ENCODE results near the gene ZCCHC2.

Gene ZCCHC2

DNA sequence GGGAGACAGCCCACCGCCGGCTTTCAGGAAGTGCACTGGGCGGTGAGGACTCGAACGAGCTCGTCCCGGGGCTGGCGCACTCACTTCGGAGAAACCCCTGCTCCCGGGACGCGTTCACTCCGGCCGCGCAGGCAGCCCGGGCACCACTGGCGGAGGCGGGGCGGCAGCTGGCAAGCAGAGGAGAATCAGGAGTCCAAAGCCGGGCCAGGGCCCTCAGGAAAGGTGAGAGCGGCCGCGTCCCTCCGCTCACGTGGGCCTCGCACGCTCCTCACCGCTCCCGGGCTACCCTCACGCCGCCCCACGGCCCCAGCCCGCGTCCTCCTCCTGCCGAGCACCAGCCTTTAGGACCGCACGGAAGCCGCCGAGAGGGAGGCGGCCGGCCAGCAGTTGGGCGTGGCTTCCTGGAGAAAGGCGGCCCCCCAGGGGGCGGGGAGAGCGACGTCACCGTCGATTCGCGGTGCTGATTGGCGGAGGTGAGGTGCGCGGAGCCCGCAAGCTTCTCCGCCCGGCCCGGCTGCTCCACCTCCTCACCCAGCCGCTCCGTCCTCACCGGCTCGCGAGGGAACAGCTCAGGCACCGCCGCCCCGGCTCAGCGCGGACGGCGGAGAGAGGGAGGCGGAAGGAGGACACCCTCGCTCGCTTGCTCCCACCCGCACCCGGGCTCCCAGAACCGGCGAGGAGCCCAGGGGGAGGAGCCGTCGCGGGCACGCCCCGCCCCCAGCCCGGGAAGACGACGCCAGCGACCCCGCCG is at the start of gene ZCCHC2:
Gene ZCCHC2, plus strand, starts transcription at position 522 of the 751 bp plus-strand sequence. CDS start 400 bp downstream, outside the sequence.
- peak; percentile 97 to 98 for DNase-seq (ENCODE audit: low read depth in 1 of 2, low spot score in 1 of 2)

DNA sequence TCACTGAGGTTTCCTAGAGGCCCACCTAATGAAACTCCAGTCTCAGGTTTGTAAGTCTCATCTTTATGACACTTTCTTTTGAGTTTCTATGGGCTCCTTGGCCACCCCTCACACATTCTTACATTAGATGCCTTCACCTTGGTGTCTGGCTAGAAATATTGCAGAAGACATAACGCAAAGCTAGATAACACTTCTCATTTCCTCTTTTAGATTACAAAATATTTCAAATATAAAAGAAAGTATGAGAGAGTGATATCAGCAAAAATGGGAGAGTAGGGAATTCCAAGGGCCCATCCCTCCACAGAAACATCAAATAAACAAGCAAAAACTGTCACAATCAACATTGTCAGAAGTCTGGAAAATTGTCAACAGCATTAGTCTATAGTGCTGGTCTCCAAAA is 43.3 kb upstream of the ZCCHC2 start:
- DNase-seq (ENCODE audit: low read depth in 1 of 2, low spot score in 1 of 2), result no peak

DNA sequence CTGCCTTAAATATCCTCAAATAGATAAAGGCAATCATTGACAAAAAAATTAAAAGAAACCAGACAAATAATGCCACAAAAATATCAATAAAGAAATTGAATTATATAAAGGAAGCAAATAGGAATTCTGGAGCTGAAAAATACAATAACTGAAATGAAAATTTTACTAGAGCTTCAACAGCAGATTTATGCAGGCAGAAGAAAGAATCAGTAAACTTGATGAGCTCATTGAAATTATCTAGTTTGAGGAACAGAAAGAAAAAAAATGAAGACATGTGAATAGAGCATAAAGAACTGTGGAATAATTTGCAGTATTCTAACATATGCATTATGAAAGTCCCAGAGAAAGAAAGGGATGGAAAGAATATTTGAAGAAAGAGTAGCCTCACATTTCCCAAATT is 41.9 kb upstream of the ZCCHC2 start:
- DNase-seq (ENCODE audit: low read depth in 1 of 2, low spot score in 1 of 2), result no peak

DNA sequence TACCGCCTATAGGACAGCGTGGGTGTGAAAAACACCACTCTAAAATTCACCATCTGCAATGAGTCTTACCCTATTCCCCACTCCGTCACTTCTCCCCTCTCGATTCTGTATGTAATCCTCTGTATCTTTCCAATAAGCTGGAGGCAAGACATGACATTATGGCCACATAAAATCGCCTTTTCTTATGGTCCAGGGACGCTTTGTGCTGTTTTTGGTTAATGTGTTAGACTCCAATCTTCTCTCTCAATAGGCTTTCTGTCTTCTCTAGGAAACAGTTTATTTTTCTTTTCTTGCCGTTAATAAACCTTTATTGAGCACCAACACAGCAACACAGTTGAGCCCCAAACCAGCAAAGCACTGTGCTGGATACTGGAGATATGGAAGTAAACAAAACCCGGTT is 37.9 kb upstream of the ZCCHC2 start:
- no peak for DNase-seq (ENCODE audit: low read depth in 1 of 2, low spot score in 1 of 2)

DNA sequence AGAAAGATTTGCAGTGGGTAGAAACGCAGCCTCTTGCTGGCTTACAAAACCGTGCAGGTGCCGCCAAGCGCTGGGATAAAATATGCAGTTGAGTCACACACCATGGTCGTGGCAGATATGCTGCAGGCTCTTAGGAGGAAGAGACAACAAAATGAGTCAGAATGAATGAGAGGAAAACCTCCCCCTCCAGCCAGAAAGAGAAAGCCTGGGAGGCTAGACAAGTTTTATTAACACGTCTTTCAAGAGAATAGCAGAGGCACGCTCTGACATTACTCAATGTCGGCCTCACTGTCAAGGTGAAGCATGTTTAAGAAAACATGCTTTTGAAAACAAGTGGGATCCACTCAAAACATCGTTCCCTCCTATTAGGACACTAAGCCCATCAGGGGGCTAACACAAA is 37.1 kb upstream of the ZCCHC2 start:
- no peak for DNase-seq (ENCODE audit: low read depth in 1 of 2, low spot score in 1 of 2)

DNA sequence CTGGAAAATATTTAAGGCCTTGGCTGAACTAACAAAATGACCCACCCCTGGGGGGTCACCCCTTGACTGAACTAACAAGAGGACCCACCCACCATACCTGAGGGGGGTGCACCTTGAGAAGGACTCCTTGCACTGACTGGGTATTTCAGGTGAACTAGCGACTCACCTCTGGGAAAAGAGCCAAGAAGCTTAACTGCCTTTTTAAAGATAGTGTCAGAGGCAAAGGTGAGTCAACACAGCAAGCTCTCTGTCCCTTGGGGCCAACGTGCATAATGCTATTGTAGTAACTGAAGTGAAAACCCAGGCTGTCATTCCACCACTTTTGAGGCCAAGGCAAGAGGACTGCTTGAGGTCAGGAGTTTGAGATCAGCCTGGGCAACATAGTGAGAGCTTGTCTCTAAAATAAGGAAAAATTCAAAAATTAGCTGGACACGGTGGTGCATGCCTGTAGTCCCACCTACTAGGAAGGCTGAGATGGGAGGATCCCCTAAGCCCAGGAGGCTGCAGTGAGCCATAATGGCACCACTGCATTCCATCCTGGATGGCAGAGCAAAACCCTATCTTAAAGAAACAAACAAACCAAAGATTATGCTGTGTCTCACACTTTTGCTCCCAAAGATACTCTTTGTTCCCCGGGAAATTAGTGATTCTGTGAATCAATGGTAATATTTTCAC is 36.4 kb upstream of the ZCCHC2 start:
- no peak for DNase-seq (ENCODE audit: low read depth in 1 of 2, low spot score in 1 of 2)

DNA sequence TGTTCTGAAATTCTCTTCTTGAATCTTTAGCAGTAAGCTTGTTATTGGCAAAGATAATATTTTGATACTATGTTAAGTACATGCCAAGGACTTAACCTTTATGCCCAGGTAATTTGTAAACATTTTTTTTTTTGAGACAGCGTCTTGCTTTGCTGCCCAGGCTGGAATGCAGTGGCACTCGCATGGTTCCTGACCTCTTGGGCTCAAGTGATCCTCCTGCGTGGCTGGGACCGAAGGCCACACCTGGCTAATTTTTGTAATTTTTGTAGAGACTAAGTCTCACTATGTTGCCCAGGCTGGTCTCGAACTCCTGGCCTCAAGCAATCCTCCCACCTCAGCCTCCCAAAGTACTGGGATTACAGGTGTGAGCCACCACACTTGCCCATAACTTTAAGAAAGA is 35.7 kb upstream of the ZCCHC2 start:
- no peak for DNase-seq (ENCODE audit: low read depth in 1 of 2, low spot score in 1 of 2)

DNA sequence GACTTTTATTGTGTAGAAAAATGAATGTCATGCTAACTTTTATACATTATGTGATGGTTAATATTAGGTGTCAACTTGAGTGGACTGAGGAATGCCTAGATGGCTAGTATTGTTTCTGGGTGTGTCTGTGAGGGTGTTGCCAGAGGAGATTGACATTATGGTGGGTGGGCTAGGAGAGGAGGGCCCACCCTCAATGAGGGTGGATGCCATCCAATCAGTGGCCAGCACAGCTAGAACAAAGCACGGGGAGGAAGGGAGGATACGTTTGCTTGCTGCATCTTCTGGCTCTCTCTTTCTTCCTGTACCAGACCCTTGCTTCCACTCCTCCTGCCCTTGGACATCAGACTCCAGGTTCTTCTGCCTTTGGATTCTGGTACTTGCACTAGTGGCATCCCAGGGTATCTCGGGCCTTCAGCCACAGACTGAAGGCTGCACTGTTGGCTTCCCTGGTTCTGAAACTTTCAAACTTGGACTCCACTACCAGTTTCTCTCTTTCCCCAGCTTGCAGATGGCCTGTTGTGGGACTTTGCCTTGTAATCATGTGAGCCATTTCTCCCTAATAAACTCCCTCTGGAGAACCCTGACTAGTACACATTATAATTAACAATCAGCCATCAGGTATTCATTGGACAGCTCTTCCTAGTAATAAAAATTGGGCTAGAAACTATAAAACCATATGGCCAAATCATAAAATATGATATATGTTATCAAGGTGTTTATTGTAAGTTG is 31.7 kb upstream of the ZCCHC2 start:
- no peak for DNase-seq (ENCODE audit: low read depth in 1 of 2, low spot score in 1 of 2)

DNA sequence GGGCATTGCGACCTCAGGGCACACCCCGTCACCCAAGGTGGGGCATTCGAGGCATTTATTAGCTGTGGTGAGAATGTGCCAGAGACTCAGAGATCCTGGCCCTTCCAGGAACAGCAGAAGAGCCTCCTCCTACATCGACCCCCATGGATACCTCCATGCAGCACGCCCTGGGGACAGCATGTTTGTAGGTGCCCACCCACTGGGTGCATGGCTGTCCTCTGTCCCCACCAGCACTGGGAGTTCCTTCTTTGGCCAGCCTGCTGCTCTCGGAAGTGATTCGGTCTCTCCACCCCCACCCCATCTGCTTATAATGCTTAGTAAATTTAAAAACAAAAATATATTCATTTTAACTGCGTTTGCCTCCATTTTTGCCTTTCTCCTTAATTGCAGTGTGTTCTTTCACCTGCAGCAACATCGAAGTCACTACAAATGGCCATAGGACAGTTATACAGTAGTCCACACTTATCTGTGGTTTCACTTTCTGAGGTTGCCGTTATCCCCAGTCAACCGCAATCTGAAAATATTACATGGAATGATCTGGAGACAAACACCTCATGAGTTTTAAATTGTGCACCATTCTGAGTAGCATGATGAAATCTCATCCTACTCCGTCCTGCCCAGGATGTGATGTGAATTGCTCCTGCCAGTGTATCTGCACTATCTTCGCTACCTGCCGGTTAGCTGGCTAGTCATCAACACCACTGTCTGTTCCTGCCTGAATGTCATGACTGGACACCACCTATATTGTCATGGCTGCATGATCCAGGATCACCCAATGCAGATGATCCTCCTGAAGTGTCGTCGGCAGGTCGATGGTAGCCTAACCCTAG is 29.6 kb upstream of the ZCCHC2 start:
- no peak for DNase-seq (ENCODE audit: low read depth in 1 of 2, low spot score in 1 of 2)

DNA sequence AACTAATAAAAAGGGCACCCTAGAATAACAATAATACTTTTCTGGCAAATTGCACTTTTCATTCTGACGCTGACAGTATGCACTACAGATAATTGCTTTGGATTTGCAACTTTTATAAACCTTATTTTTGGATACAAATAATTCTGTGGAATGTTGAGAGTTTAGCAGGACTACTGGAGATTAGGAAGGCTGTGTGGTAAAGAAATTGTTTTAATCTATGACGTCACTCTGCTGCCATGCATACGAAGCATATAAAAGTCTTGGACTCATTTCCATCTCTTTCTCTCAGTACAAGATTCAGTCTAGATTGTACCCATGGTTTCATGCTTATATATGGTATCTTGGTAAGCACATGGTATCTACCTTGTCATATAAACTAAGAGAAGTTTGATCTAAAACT is 28.1 kb upstream of the ZCCHC2 start:
- no peak for DNase-seq (ENCODE audit: low read depth in 1 of 2, low spot score in 1 of 2)

DNA sequence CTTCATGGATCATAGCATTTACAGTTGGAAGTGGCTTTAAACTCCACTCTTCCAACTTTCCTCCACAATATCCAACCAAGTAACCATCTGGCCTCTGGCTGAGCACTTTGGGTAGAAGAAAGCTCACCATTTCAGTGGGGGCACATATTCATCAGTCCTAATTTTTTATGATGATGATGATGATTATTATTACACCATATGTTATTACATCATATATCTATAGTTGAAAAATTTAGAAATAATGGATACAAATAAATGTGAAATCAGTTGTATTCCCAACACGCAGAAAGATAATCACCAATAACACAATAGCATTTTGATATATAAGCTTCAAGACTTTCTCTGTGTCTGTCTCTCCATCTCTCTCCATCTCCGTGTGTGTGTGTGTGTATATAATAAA is 26.6 kb upstream of the ZCCHC2 start:
- DNase-seq (ENCODE audit: low read depth in 1 of 2, low spot score in 1 of 2), result no peak

DNA sequence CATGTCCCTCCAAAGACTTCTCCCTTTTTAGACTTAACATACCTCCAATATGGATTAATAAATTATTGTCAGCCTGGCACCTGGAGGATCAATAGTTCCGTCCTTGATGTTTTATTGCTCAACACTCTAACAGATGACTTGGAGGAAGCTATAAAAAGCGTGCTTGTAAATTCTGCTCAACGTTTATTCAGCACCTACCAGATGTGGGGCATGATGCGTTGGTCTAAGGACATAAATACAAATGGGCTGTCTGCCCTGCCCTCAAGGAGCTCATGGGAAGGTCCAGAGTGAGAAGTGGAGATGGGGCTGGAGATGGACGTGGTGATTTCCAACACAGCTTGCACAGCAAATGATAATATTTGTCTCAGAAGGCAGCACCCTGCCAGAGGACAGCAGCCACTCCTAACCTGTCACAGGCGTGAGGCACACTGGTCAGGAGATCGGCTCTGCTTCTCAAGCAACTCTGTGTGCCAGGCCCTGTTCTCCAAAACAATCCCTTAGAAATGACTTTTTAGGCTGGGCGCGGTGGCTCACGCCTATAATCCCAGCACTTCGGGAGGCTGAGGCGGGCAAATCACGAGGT is 25.5 kb upstream of the ZCCHC2 start:
- no peak for DNase-seq (ENCODE audit: low read depth in 1 of 2, low spot score in 1 of 2)

DNA sequence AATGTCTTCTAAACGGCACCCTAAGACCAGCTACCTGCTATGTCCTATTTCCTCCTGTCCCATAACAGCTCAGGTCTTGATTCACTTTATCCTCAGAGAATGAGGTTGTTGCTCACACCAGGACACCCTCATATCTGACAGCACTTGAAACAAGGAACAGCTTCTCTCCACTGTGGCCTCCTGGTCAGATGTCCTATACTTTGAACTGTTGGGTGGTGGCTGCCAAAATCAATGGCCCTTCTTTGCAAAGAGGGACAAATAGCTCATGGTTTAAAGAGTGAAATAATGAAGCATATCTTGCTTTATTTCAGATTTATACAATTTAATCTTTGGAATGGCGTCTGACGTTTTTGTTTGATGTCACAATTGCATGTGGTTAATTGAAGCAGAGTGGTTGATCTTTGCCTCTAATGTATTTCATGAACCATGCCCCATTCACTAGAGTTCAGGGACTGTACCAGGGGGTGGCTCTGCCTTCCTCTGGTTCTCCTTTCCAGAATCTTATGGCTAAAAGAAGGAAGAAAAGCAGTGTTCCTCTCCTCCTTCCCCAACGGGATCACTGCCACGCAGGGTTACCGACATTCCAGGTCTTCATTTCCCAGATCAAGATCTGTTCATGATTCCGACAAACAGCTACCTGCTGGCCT is 24.1 kb upstream of the ZCCHC2 start:
- no peak for DNase-seq (ENCODE audit: low read depth in 1 of 2, low spot score in 1 of 2)

DNA sequence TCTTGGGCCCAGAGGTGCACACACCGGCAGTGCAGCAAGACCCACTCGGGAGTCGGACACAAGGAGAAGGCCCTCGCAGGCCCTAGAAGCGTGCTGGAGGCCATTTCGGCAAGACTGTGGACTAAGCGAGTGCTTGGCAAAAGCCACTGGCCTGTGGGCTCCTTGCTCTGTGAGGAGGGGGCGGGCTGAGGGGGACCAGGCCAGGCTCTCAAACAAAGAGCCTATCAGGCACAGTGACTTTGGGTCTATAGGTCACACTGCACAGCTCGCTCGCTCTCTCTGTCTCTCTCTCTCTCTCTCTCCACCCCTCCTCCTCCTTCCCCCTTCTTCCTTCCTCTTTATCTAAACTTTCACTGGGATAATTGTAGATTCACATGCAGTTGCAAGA is 23.6 kb upstream of the ZCCHC2 start:
- no peak for DNase-seq (ENCODE audit: low read depth in 1 of 2, low spot score in 1 of 2)

DNA sequence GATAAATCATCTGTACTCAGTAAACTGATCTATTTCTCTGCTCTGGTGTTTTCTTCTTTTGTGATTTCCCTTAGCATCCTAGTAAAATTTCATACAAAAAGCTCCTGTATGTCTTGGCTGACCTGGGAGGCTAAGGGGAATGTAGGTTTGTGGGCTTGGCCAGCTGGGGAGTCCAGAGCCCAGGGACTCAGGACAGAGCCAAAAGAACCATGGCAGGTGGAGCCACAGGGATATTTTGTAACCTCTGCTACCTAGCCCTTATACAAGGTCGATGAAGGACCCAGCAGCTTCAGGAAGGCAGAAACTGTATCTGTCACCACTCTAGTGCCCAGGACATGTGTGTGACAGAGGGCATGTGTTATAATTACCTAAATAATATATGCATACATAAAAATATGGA is 22.7 kb upstream of the ZCCHC2 start:
- no peak for DNase-seq (ENCODE audit: low read depth in 1 of 2, low spot score in 1 of 2)

DNA sequence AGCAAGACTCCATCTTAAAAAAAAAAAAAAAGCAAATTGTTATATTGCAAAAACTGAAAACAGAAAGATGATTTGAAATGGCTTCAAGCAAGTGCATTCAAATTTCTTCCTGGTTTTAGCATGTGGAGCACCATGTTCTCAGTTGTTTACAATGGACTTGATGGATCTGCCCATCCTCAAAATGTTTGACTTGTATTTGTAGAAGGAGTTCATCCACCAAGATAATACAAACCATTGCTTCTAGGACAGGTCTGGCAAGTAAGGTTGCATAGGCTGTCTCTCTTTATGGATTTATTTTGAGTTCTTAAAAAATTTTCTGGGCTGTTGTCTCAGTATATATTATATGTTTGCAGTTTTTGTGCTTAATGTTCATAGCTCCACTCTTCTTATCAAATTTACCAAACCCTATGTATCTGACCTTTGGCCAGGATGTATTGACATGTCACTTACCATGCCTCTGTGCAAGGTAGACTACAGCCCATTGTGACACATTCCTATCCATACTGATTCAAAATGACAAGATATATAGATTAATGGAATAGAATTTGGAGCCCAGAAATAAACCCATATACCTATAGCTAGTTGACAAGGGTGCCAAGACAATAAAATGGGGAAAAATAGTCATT is 21.7 kb upstream of the ZCCHC2 start:
- DNase-seq (ENCODE audit: low read depth in 1 of 2, low spot score in 1 of 2), result no peak

DNA sequence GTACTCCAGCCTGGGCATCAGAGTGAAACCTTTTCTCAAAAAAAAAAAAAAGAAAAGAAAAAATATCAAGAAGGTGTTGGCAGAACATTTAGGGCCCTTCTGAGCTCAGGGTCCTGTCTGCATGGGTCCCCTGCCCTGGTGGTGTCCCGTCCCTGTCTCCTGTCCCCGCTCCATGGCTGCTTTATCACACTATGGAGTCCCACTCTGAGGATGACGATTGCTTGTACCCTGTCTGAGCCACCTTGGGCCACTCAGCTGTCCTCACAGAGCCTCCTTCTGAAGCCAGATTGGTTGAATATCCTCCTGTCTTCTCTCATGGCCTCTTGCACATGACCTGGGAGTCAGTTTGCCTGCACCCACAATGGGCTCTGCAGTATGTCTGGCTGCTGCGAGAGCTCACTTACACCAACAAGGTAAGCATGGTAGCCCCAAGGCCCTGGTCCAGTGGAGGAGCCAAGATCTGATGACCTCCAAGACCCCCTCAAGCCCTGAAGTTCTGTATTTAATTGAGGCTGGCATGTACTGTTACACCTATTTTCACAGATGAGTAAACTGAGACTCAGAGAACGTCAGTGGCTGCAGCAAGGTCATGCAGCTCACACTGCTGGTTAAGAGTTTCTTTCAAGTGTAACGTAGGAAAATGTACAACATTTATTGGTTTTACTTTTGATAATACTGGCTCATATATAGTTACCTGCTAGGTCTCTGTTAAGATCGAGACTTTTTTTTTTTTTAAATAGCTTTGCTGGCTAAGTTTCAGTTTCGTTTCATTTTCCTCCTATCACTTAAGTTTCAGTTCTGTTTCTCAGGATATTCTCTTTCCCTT is 16.9 kb upstream of the ZCCHC2 start:
- no peak for DNase-seq (ENCODE audit: low read depth in 1 of 2, low spot score in 1 of 2)

DNA sequence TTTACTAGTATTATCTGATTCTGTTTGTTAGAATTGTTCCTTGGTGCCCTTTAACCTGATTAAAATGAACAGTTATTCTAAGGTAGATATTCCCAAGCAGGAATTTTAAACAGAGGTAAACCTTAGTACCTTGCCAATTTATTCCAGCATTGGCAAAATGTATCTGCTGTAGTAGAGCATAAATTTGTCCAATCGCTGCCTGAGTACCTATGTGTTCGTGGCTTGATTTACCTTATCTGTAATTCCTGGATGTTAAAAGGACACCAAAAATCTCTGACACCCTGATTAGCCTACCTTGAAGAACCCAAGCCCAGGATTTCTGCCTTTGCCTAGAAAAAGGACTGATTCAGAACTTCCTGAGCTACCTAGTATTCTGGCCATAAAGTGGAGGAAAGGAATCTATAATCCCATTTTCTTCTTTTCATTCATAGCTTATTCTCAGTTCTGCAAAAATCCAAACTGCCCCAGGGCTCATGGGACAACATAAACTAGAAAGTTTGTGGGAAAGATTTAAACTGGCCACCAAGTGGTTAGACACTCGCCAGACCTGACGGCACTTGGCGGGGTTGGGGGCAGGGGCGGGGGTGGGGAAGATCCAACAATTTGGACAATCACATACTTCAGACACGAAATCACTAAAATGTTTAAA is 16.2 kb upstream of the ZCCHC2 start:
- no peak for DNase-seq (ENCODE audit: low read depth in 1 of 2, low spot score in 1 of 2)

DNA sequence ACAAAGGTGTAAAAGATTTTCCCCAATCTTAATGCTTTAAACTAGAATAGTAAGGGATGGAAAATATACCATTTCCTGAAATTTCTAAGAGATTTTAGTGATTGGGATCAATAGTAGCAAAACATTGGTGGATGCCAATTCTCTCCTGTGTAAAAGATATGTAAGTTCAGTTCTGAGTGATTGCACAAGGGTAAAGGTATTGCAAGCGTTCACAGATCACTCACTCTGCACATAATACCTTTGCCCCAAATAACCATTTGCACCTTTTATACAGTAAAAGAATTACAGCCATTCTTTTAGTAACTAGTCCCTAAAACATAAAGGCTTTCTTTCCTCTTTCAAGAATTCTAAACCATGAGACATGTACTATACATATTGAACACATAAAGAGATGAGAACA is 13.0 kb upstream of the ZCCHC2 start:
- DNase-seq (ENCODE audit: low read depth in 1 of 2, low spot score in 1 of 2), result no peak

Measured in activated CD4-positive, alpha-beta T cell treated with anti-CD3 and anti-CD28 coated beads, Interleukin-2, amount 50 U/mL, for 24 hours (primary cell).